KOPT-K1 (cell line): ENCODE measurements around the gene KCNK6.

ENCODE experiments used
- H3K27ac ChIP-seq: fragments of 200-600 bp; sonication (generic); 2 replicates; pipeline ENCODE4 v1.5.1; 2016; ENCODE audit warnings: antibody characterized with exemption, mild to moderate bottlenecking, low read depth, low read length; ENCODE audit not compliant: poor library complexity, severe bottlenecking
- H3K36me3 ChIP-seq: fragments of 200-600 bp; sonication (generic); 2 replicates; pipeline ENCODE4 v1.5.1; 2017; ENCODE audit warnings: antibody characterized with exemption, mild to moderate bottlenecking, low read length, moderate library complexity; ENCODE audit not compliant: insufficient read depth
- H3K9me3 ChIP-seq: fragments of 200-600 bp; sonication (generic); 2 replicates; pipeline ENCODE4 v1.5.1; 2017; ENCODE audit warnings: antibody characterized with exemption, low read length, mild to moderate bottlenecking; ENCODE audit not compliant: insufficient read depth, poor library complexity, severe bottlenecking

Gene KCNK6

GRCh38 chr19:38319421-38320258 is at the start of gene KCNK6:
Gene KCNK6 (plus strand): TSS chr19:38319845. CDS start chr19:38319951, 106 bp downstream.
- H3K36me3 ChIP-seq, result no peaks in the 10 kb centered on the region
- no peak within 1 kb of the TSS for H3K27ac ChIP-seq
- no peaks in the 10 kb centered on the region for H3K9me3 ChIP-seq

GRCh38 chr19:38270587-38271167 is 49.0 kb upstream of the KCNK6 start:
- H3K9me3 ChIP-seq, result no peaks in the 10 kb centered on the region
- no peak overlapping the region for H3K27ac ChIP-seq

GRCh38 chr19:38273499-38273898 is 46.1 kb upstream of the KCNK6 start:
- Histone ChIP-seq H3K27ac (no peak overlapping the region), H3K9me3 (no peaks in the 10 kb centered on the region)

More at GRCh38 chr19:38270587-38271167, 49.0 kb upstream of the KCNK6 start:
- H3K36me3 ChIP-seq, result no peaks in the 10 kb centered on the region

GRCh38 chr19:38274739-38275138 is 44.9 kb upstream of the KCNK6 start:
- no peaks in the 10 kb centered on the region for H3K36me3 ChIP-seq
- H3K9me3 ChIP-seq, result no peaks in the 10 kb centered on the region
- H3K27ac ChIP-seq, result no peak overlapping the region

More at GRCh38 chr19:38273499-38273898, 46.1 kb upstream of the KCNK6 start:
- no peaks in the 10 kb centered on the region for H3K36me3 ChIP-seq

GRCh38 chr19:38276942-38277517 is 42.6 kb upstream of the KCNK6 start:
- no peak overlapping the region for H3K27ac ChIP-seq
- no peaks in the 10 kb centered on the region for H3K9me3 ChIP-seq
- no peaks in the 10 kb centered on the region for H3K36me3 ChIP-seq

- H3K27ac ChIP-seq, result no peak overlapping the region
- no peaks in the 10 kb centered on the region for H3K9me3 ChIP-seq
- no peaks in the 10 kb centered on the region for H3K36me3 ChIP-seq
These were observed 42.1 kb upstream of the KCNK6 start for GRCh38 chr19:38277549-38277948.

- H3K36me3 ChIP-seq, result no peaks in the 10 kb centered on the region
- no peak overlapping the region for H3K27ac ChIP-seq
These were observed 41.5 kb upstream of the KCNK6 start for GRCh38 chr19:38277969-38278680.

GRCh38 chr19:38278751-38279150 is 40.9 kb upstream of the KCNK6 start:
- Histone ChIP-seq H3K9me3 (no peaks in the 10 kb centered on the region), H3K27ac (no peak overlapping the region), H3K36me3 (no peaks in the 10 kb centered on the region)

More at GRCh38 chr19:38277969-38278680, 41.5 kb upstream of the KCNK6 start:
- no peaks in the 10 kb centered on the region for H3K9me3 ChIP-seq

- Histone ChIP-seq H3K9me3 (no peaks in the 10 kb centered on the region), H3K36me3 (no peaks in the 10 kb centered on the region), H3K27ac (no peak overlapping the region)
These were observed 39.4 kb upstream of the KCNK6 start for GRCh38 chr19:38280030-38280921.

- no peak overlapping the region for H3K27ac ChIP-seq
- H3K9me3 ChIP-seq, result no peaks in the 10 kb centered on the region
These were observed 37.7 kb upstream of the KCNK6 start for GRCh38 chr19:38281811-38282566.

GRCh38 chr19:38283271-38283670 is 36.4 kb upstream of the KCNK6 start:
- H3K36me3 ChIP-seq, result no peaks in the 10 kb centered on the region
- H3K27ac ChIP-seq, result no peak overlapping the region
- H3K9me3 ChIP-seq, result no peaks in the 10 kb centered on the region

More at GRCh38 chr19:38281811-38282566, 37.7 kb upstream of the KCNK6 start:
- H3K36me3 ChIP-seq, result no peaks in the 10 kb centered on the region

- Histone ChIP-seq H3K27ac (no peak overlapping the region), H3K36me3 (no peaks in the 10 kb centered on the region), H3K9me3 (no peaks in the 10 kb centered on the region)
These were observed 35.2 kb upstream of the KCNK6 start for GRCh38 chr19:38284422-38284821.

GRCh38 chr19:38285567-38285966 is 34.1 kb upstream of the KCNK6 start:
- no peaks in the 10 kb centered on the region for H3K36me3 ChIP-seq
- no peak overlapping the region for H3K27ac ChIP-seq
- no peaks in the 10 kb centered on the region for H3K9me3 ChIP-seq

GRCh38 chr19:38287604-38288003 is 32.0 kb upstream of the KCNK6 start:
- no peaks in the 10 kb centered on the region for H3K9me3 ChIP-seq
- H3K27ac ChIP-seq, result no peak overlapping the region
- no peaks in the 10 kb centered on the region for H3K36me3 ChIP-seq
